ENCODE results near the gene ATP6V0C. TPM values are rescaled to one million over a fixed set of nuclear protein-coding genes. Genes with fewer than 3 reads are reported as not detected.
"Not testable (repeated sequence)": the region's sequence is repeated elsewhere in the genome, so short reads cannot be mapped to it uniquely, and the experiment has no call there.

The ATP6V0C gene
- total RNA-seq, 1 donor from 2014 or later = 10.6 TPM

- DNase-seq (ENCODE audit: low spot score in 2 of 2) = peak; percentile 84 to 90
- FAIRE-seq = no peak
These were observed 39.5 kb upstream of the ATP6V0C start for GRCh38 chr16:2473999-2474876.

- DNase-seq (ENCODE audit: low spot score in 2 of 2) (peak; percentile 100), FAIRE-seq (no peak)
These were observed 38.8 kb upstream of the ATP6V0C start, which contains the start of gene TBC1D24 for GRCh38 chr16:2474877-2475412. TBC1D24 (plus strand) TSS chr16:2475127; CDS start chr16:2496149, 21,022 bp downstream.

GRCh38 chr16:2475413-2476344, 38.1 kb upstream of the ATP6V0C start:
- no peak for DNase-seq (ENCODE audit: low spot score in 2 of 2)
- FAIRE-seq = no peak

- FAIRE-seq (no peak), DNase-seq (ENCODE audit: low spot score in 2 of 2) (no peak)
These were observed 37.4 kb upstream of the ATP6V0C start for GRCh38 chr16:2476345-2476720.

- FAIRE-seq = no peak
- DNase-seq (ENCODE audit: low spot score in 2 of 2) = no peak
These were observed 37.0 kb upstream of the ATP6V0C start for GRCh38 chr16:2476741-2477140.

- FAIRE-seq = no peak
These were observed 36.4 kb upstream of the ATP6V0C start for GRCh38 chr16:2477327-2477726.

GRCh38 chr16:2478279-2478678, 35.5 kb upstream of the ATP6V0C start:
- DNase-seq (ENCODE audit: low spot score in 2 of 2) = no peak
- FAIRE-seq = no peak

More at GRCh38 chr16:2477327-2477726, 36.4 kb upstream of the ATP6V0C start:
- DNase-seq (ENCODE audit: low spot score in 2 of 2) = no peak

GRCh38 chr16:2479996-2480395, 33.8 kb upstream of the ATP6V0C start:
- not testable (repeated sequence) for DNase-seq (ENCODE audit: low spot score in 2 of 2); FAIRE-seq

- no peak for DNase-seq (ENCODE audit: low spot score in 2 of 2)
- FAIRE-seq = no peak
These were observed 32.8 kb upstream of the ATP6V0C start for GRCh38 chr16:2480948-2481347.

- FAIRE-seq (no peak), DNase-seq (ENCODE audit: low spot score in 2 of 2) (no peak)
These were observed 32.1 kb upstream of the ATP6V0C start for GRCh38 chr16:2481676-2482075.

- FAIRE-seq (no peak), DNase-seq (ENCODE audit: low spot score in 2 of 2) (no peak)
These were observed 31.5 kb upstream of the ATP6V0C start for GRCh38 chr16:2482249-2482648.

GRCh38 chr16:2482708-2483534, 30.8 kb upstream of the ATP6V0C start:
- FAIRE-seq = no peak
- peak; percentile 66 to 68 for DNase-seq (ENCODE audit: low spot score in 2 of 2)

- DNase-seq (ENCODE audit: low spot score in 2 of 2) = no peak
- FAIRE-seq = no peak
These were observed 29.5 kb upstream of the ATP6V0C start for GRCh38 chr16:2483939-2484897.

GRCh38 chr16:2484898-2485508, 28.7 kb upstream of the ATP6V0C start:
- FAIRE-seq = no peak
- no peak for DNase-seq (ENCODE audit: low spot score in 2 of 2)

- FAIRE-seq (no peak), DNase-seq (ENCODE audit: low spot score in 2 of 2) (no peak)
These were observed 27.8 kb upstream of the ATP6V0C start for GRCh38 chr16:2485811-2486507.

- FAIRE-seq (no peak), DNase-seq (ENCODE audit: low spot score in 2 of 2) (peak; percentile 70 to 79)
These were observed 26.9 kb upstream of the ATP6V0C start for GRCh38 chr16:2486645-2487516.

GRCh38 chr16:2487517-2487842, 26.3 kb upstream of the ATP6V0C start:
- FAIRE-seq (no peak), DNase-seq (ENCODE audit: low spot score in 2 of 2) (no peak)

Data from frontal cortex (tissue), 4 donors.